ENCODE results near the gene RIF1.

DNA sequence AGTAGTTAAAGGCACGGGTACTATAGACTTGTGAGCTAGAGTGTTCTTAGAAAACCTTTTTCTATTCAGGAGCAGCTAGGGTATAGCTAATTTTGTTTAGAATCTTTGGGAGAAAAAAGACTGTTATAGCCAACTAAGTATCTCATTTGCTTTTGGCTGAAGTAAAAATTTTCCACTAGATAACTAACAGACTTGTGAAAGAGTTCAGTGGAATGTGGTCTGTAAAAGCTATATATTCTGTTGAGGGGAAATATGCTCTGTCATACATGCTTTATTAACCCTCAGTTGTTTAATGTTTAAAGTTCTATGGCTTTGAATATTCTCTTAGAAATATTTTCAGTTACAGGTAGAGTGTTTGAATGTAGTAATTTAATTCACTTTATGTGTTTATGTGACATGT, 49.7 kb downstream of the RIF1 start:
- TF ChIP-seq POLR2A (IDR thresholded peaks at IDR 0.05) = no peak
- TF ChIP-seq, protein P1, sequence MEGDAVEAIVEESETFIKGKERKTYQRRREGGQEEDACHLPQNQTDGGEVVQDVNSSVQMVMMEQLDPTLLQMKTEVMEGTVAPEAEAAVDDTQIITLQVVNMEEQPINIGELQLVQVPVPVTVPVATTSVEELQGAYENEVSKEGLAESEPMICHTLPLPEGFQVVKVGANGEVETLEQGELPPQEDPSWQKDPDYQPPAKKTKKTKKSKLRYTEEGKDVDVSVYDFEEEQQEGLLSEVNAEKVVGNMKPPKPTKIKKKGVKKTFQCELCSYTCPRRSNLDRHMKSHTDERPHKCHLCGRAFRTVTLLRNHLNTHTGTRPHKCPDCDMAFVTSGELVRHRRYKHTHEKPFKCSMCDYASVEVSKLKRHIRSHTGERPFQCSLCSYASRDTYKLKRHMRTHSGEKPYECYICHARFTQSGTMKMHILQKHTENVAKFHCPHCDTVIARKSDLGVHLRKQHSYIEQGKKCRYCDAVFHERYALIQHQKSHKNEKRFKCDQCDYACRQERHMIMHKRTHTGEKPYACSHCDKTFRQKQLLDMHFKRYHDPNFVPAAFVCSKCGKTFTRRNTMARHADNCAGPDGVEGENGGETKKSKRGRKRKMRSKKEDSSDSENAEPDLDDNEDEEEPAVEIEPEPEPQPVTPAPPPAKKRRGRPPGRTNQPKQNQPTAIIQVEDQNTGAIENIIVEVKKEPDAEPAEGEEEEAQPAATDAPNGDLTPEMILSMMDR (IDR thresholded peaks at IDR 0.05) = no peak

All from testis (tissue), 2 donors.